Measurements from ENCODE around the gene VAPA. TPM values are rescaled to one million over a fixed set of nuclear protein-coding genes. Genes with fewer than 3 reads are reported as not detected.

Gene VAPA
- 256 TPM in 2 replicates for total RNA-seq

GRCh38 chr18:9913526-9914333 lies at the start of gene VAPA:
TSS of gene VAPA (plus strand) at chr18:9914016. CDS start at chr18:9914257, 241 bp downstream.

GRCh38 chr18:9885170-9886004 lies 28.4 kb upstream of the VAPA start, which contains the start of gene TXNDC2:
TSS of gene TXNDC2 (plus strand) at chr18:9885973. CDS start at chr18:9886681, 708 bp downstream.

Other genes with a start within 250 kb of the VAPA start
- 55.3 and 63.8 TPM in 2 replicates for gene RAB31, start 205.7 kb upstream of the VAPA start, total RNA-seq
- not detected in 2 replicates for gene TXNDC2, start 28.0 kb upstream of the VAPA start, total RNA-seq

All from smooth muscle cell of the pulmonary artery (primary cell).